MM.1S (cell line): ENCODE data around the gene ID2.

Source experiments
- DNase-seq: peaks from one replicate; pipeline ENCODE4 v3.0.0-alpha.2; 2015
- H2AFZ ChIP-seq: fragments of 300-600 bp; sonication (generic); 2 replicates; pipeline ENCODE4 v1.6.0; 2016; ENCODE audit warnings: antibody characterized with exemption, low read length
- H3F3A ChIP-seq: fragments of 300-600 bp; sonication (generic); 2 replicates; pipeline ENCODE4 v1.6.1; 2016; ENCODE audit warnings: mild to moderate bottlenecking, antibody characterized with exemption, low read length, moderate library complexity, mixed read lengths; ENCODE audit not compliant: insufficient read depth
- H3K27ac ChIP-seq: fragments of 300-600 bp; sonication (generic); 2 replicates; pipeline ENCODE4 v1.5.1; 2016; ENCODE audit warnings: mild to moderate bottlenecking, low read length
- H3K27me3 ChIP-seq: fragments of 300-600 bp; sonication (generic); replicated peaks from 2 replicates; pipeline ENCODE4 v1.6.0; 2016; ENCODE audit warnings: low read length; ENCODE audit not compliant: insufficient read depth
- H3K36me3 ChIP-seq: fragments of 300-600 bp; sonication (generic); replicated peaks from 2 replicates; pipeline ENCODE4 v1.6.1; 2016; ENCODE audit warnings: mild to moderate bottlenecking, low read length, mixed read lengths; ENCODE audit not compliant: insufficient read depth
- H3K4me1 ChIP-seq: fragments of 300-600 bp; sonication (generic); 2 replicates; pipeline ENCODE4 v1.6.1; 2016; ENCODE audit warnings: low read length, mixed read lengths
- H3K4me2 ChIP-seq: fragments of 300-600 bp; sonication (generic); 2 replicates; pipeline ENCODE4 v1.6.0; 2016; ENCODE audit warnings: low read depth, low read length
- H3K4me3 ChIP-seq: fragments of 300-600 bp; sonication (generic); 2 replicates; pipeline ENCODE4 v1.5.1; 2016; ENCODE audit warnings: low read length, mixed read lengths
- H3K79me2 ChIP-seq: fragments of 300-600 bp; sonication (generic); 2 replicates; pipeline ENCODE4 v1.6.1; 2016; ENCODE audit warnings: mixed run types, low read length, mixed read lengths
- H3K9ac ChIP-seq: fragments of 300-600 bp; sonication (generic); 2 replicates; pipeline ENCODE4 v1.6.1; 2016; ENCODE audit warnings: low read length, mixed read lengths
- H3K9me2 ChIP-seq: fragments of 300-600 bp; sonication (generic); replicated peaks from 2 replicates; pipeline ENCODE4 v1.6.1; 2016; ENCODE audit warnings: mild to moderate bottlenecking, low read length, mixed read lengths; ENCODE audit not compliant: insufficient read depth
- H3K9me3 ChIP-seq: fragments of 300-600 bp; sonication (generic); replicated peaks from 2 replicates; pipeline ENCODE4 v1.6.1; 2016; ENCODE audit warnings: mild to moderate bottlenecking, low read length, mixed read lengths; ENCODE audit not compliant: insufficient read depth
- H4K20me1 ChIP-seq: fragments of 300-600 bp; sonication (generic); 2 replicates; pipeline ENCODE4 v1.6.1; 2016; ENCODE audit warnings: mild to moderate bottlenecking, low read length, moderate library complexity, mixed read lengths; ENCODE audit not compliant: insufficient read depth
- CTCF ChIP-seq: fragments of 300-600 bp; sonication (generic); IDR thresholded peaks from 2 replicates; pipeline ENCODE4 v1.5.1; 2016; ENCODE audit warnings: antibody characterized with exemption, low read length, mixed read lengths
- EZH2 ChIP-seq: fragments of 300-600 bp; sonication (generic); optimal IDR thresholded peaks from 2 replicates; pipeline ENCODE3; 2017; ENCODE audit warnings: low read depth, mild to moderate bottlenecking, antibody characterized with exemption, low read length, mixed read lengths
- EZH2phosphoT487 ChIP-seq: fragments of 300-600 bp; sonication (generic); IDR thresholded peaks from 2 replicates; pipeline ENCODE4 v1.6.1; 2018; ENCODE audit warnings: antibody characterized with exemption, low read length

ID2 gene

GRCh38 chr2:8666581-8666980 is 15.3 kb upstream of the ID2 start:
- no peaks in the 10 kb centered on the region for H3K4me1 ChIP-seq
- no peaks in the 10 kb centered on the region for H3K9me2 ChIP-seq
- no peak overlapping the region for H3K4me2 ChIP-seq
- no peak for DNase-seq
- H3K27ac ChIP-seq, result no peak overlapping the region
- no peaks in the 10 kb centered on the region for H4K20me1 ChIP-seq
- no peaks in the 10 kb centered on the region for H3F3A ChIP-seq
- H3K9me3 ChIP-seq, result no peaks in the 10 kb centered on the region
- no peaks in the 10 kb centered on the region for H3K79me2 ChIP-seq
- TF ChIP-seq EZH2phosphoT487 (no peak), EZH2 (no peak), CTCF (no peak)
- H3K4me3 ChIP-seq, result no peak overlapping the region
- H3K9ac ChIP-seq, result no peak overlapping the region
- no peak overlapping the region for H2AFZ ChIP-seq
- no peaks in the 10 kb centered on the region for H3K36me3 ChIP-seq
- no peaks in the 10 kb centered on the region for H3K27me3 ChIP-seq

- Histone ChIP-seq H3K9me2 (no peaks in the 10 kb centered on the region), H4K20me1 (no peaks in the 10 kb centered on the region), H3K27me3 (no peaks in the 10 kb centered on the region), H3K9ac (no peak overlapping the region), H3F3A (no peaks in the 10 kb centered on the region), H3K79me2 (no peaks in the 10 kb centered on the region), H3K4me1 (no peaks in the 10 kb centered on the region), H3K27ac (no peak overlapping the region), H3K36me3 (no peaks in the 10 kb centered on the region), H3K9me3 (no peaks in the 10 kb centered on the region), H3K4me3 (no peak overlapping the region), H3K4me2 (no peak overlapping the region), H2AFZ (no peak overlapping the region)
- DNase-seq, result no peak
- TF ChIP-seq EZH2 (no peak), CTCF (no peak), EZH2phosphoT487 (no peak)
Observed at GRCh38 chr2:8667896-8668512, 13.9 kb upstream of the ID2 start.

GRCh38 chr2:8669157-8669817 is 12.6 kb upstream of the ID2 start:
- Histone ChIP-seq H3K27ac (no peak overlapping the region), H4K20me1 (no peaks in the 10 kb centered on the region), H3K4me2 (no peak overlapping the region), H3K9me3 (no peaks in the 10 kb centered on the region), H3F3A (no peaks in the 10 kb centered on the region), H3K27me3 (no peaks in the 10 kb centered on the region), H3K79me2 (no peaks in the 10 kb centered on the region), H3K4me3 (no peak overlapping the region), H3K4me1 (no peaks in the 10 kb centered on the region), H3K36me3 (no peaks in the 10 kb centered on the region), H3K9me2 (no peaks in the 10 kb centered on the region), H2AFZ (no peak overlapping the region), H3K9ac (no peak overlapping the region)
- DNase-seq, result no peak
- TF ChIP-seq EZH2phosphoT487 (no peak), EZH2 (no peak), CTCF (no peak)
